AG10803 (cell line): ENCODE data around the gene HSDL1.

Experiments
- DNase-seq: peaks from one replicate; pipeline ENCODE4 v3.0.0; 2010; ENCODE audit warnings: low read depth
- H3K4me3 ChIP-seq: 2 replicates; pipeline ENCODE4 v1.5.1; 2011; ENCODE audit warnings: mild to moderate bottlenecking, low read length, control low read depth
- TF ChIP-seq, protein P1 (sequence below): conservative IDR thresholded peaks from 2 replicates; pipeline ENCODE4 v1.5.1; 2011; ENCODE audit warnings: mild to moderate bottlenecking, low read length, control low read depth, inconsistent platforms

The HSDL1 gene

DNA sequence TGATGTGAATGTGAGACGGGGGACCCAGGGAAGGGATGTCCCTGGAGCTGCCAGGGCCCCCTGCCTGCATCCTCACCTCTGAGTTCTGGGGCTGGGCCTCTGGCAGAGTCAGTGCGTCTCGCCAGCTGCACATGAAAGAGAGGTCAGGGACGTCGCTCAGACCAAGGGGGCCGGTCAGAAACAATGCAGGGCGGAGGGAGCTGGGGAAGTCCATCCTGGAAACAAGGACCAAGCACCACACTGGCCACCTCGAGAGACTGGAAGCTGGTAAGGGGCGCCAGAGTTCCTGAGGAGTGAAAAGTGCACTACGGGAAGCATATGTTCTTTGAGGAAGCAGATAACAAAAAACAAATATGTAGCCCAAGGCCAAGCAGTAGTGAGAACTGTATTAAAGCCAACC, 39.8 kb upstream of the HSDL1 start:
- TF ChIP-seq, protein P1, sequence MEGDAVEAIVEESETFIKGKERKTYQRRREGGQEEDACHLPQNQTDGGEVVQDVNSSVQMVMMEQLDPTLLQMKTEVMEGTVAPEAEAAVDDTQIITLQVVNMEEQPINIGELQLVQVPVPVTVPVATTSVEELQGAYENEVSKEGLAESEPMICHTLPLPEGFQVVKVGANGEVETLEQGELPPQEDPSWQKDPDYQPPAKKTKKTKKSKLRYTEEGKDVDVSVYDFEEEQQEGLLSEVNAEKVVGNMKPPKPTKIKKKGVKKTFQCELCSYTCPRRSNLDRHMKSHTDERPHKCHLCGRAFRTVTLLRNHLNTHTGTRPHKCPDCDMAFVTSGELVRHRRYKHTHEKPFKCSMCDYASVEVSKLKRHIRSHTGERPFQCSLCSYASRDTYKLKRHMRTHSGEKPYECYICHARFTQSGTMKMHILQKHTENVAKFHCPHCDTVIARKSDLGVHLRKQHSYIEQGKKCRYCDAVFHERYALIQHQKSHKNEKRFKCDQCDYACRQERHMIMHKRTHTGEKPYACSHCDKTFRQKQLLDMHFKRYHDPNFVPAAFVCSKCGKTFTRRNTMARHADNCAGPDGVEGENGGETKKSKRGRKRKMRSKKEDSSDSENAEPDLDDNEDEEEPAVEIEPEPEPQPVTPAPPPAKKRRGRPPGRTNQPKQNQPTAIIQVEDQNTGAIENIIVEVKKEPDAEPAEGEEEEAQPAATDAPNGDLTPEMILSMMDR, result no peak
- no peak overlapping the region for H3K4me3 ChIP-seq
- DNase-seq, result no peak

DNA sequence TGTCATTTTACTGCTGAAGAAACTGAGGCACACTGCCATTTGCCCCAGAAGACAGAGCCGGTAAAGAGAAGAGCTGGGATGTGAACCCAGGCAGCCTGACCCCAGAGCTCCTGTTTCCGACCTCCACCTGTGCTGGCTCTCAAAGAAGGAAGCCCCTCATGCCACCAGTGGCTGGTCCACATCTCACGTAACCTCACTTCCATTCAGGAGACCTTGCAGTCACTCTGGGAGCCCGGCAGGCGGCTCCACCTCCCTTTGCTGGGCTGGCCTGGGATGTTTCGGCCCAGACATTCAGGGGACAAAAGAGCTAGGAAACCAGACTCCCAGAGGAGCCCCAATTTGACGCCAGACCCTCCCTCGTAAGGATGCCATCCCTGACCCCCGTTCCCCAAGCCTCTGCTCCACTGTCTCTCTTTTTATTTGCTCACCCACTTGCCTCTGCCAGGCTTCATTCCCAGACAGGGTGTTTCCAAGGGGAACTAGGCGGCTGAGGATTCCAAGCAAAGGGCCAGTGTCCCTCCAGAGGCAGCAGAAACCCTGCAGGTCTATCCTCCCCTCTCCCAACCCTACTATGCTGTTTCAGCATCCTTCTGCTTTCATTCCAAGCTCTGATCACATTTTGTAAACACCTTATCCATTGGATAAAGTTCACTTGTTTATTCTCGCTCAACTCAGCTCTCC, 39.1 kb upstream of the HSDL1 start:
- TF ChIP-seq, protein P1, result peak; percentile 10; the same call in 1 of the 2 replicates
- no peak overlapping the region for H3K4me3 ChIP-seq
- DNase-seq, result no peak

DNA sequence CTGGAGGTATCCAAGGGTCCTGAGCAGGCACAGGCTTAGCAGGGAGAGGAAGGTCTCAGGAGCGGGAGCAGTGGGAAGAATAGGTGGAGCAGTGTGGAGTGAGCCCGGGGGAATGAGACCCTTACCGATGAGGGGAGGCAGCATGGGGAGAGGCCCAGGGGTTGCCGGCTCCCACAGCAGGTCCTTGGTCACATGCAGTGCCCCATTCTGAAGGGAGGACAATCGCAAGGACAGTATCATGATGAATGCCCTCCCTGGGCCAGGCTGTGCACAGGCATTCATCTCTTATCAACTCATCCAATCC, 38.5 kb upstream of the HSDL1 start:
- TF ChIP-seq, protein P1, result no peak
- DNase-seq, result no peak
- H3K4me3 ChIP-seq, result no peak overlapping the region

DNA sequence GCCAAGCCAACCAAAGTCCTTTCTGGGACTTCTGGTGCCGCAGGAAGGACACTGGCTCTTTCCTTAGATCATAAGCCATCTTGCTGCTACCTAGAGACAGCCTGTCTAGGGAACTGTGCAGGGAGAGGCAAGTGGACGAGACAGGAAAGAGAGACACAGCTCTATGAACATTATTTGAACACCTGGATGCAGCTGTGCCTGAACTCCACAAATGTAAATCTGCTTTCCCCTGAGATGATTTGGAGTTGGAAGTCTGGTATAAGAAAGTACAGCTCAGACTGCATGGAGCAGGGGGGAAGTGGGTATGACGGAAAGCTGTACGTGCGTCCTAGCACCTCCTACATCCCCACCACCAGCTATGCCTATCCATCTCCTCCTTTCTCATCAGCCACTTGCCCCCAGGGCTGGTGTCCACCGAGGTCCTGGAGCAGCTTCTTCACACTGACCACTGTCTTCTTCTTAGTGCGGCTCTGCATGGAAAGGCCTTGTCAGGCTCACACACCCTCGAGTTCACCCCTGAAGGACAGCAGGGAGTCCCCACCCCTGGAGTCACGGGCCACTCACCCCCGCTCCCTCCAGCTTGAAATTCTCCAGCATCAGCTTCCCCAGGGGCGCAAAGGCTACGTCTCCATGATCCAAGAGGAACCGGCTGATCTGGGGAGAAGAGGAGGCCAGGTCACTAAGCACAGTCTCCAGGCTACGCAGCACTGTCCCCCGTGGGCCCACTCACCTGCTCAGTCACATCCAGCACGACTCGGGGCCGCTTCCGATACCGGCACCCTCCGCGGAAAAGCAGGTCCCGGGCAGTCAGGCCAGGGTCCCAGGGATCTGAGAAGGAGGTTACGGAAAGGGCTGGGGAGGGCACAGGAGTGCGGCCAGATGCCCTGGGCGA, 37.9 kb upstream of the HSDL1 start:
- TF ChIP-seq, protein P1, result no peak
- no peak overlapping the region for H3K4me3 ChIP-seq
- no peak for DNase-seq

DNA sequence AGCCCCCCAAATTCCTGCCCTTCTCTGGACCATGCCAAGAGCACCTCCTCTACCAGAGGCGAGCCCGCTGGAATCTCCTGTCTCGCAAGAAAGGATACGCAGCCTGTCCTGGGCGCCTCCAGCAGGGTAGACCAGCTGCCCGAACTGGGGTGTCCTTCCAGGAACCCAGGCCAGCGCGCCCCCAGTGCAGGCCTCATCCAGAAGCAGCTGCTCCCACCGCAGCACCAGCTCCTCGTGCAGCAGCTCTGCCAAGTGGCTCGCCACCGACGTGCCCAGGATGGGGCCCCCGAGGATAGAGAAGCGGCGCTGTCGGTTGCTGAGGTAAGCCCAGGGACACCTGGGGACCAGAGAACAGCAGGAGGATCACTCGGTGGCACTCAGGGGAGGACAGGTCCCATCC, 37.1 kb upstream of the HSDL1 start:
- H3K4me3 ChIP-seq, result no peak overlapping the region
- DNase-seq, result no peak
- TF ChIP-seq, protein P1, result no peak

DNA sequence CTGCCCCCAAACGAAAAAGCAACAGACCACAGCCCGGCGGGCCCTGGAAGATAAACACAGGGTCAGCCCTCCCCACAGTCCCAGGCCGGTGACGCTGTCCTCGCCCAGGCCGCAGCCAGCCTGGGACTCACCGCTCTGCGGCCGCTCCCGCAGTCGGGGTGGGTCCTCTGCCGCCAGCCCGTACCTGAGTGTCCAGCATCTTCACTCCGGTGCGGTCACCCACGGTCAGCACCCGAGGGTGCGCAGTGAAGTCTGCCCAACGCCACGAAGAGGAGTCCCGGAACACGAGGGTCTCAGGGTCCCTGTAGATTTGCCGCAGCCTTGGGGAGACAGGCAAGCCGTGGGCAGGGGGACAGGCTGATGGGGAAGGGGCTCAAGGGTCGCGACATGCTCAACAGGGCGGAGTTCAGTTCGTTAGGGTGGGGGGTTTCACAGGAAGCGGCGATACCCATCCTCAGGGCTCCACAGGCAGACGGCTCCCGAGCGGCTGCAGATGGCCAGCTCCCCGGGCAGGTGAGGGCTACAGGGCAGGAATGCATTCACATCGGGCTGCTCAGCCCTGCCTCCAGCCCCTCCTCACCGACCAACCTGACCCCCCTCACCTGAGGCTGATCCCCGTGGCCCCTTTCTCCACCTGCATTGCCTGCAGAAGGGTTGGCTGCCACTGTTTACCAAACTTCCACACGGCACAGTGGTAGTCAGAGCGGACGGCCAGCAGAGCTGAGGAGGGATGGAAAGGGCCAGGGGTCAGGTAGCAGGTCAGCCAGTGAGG, 36.4 kb upstream of the HSDL1 start:
- TF ChIP-seq, protein P1, result no peak
- DNase-seq, result no peak
- no peak overlapping the region for H3K4me3 ChIP-seq
